ENCODE measurements around the gene VPS50. TPM values are rescaled to one million over a fixed set of nuclear protein-coding genes. Genes with fewer than 3 reads are reported as not detected.

The VPS50 gene
- total RNA-seq, 1 experiment from 2014 or later: 13.6 TPM

- Histone ChIP-seq H2BK120ac (ENCODE audit: low read depth, low read length, poor library complexity, severe bottlenecking) (no peak overlapping the region), H3K79me2 (ENCODE audit: insufficient read depth, low read length) (no peaks in the 10 kb centered on the region), H3K27ac (ENCODE audit: insufficient read length, low read depth, low read length) (no peak overlapping the region), H3K23me2 (ENCODE audit: insufficient read length, low read depth, low read length, poor library complexity, severe bottlenecking) (no peaks in the 10 kb centered on the region), H3K23ac (ENCODE audit: insufficient read length, low read depth, low read length) (no peak overlapping the region), H2BK12ac (ENCODE audit: insufficient read length, low read depth, low read length) (no peak overlapping the region), H3K4me1 (ENCODE audit: insufficient read depth, low read length) (no peaks in the 10 kb centered on the region), H2BK15ac (ENCODE audit: low read depth, low read length) (no peak overlapping the region), H4K91ac (ENCODE audit: insufficient read length, low read depth, low read length) (no peak overlapping the region), H3K4ac (ENCODE audit: low read depth, low read length) (no peak overlapping the region), H3T11ph (ENCODE audit: low read length) (no peak overlapping the region), H4K5ac (ENCODE audit: insufficient read length, low read depth, low read length) (no peak overlapping the region), H3K14ac (ENCODE audit: insufficient read depth, low read length) (no peak overlapping the region), H2BK5ac (ENCODE audit: insufficient read length, low read length) (no peak overlapping the region), H2AFZ (ENCODE audit: low read length) (no peak overlapping the region), H2AK5ac (ENCODE audit: insufficient read length, low read length) (no peak overlapping the region), H3K9ac (ENCODE audit: extremely low read depth, insufficient read length, low read length) (no peak overlapping the region), H4K8ac (replicated peaks; ENCODE audit: insufficient read length, low read depth, low read length) (no peak overlapping the region), H2BK20ac (ENCODE audit: low read depth, low read length, poor library complexity, severe bottlenecking) (no peak overlapping the region), H3K27me3 (ENCODE audit: insufficient read depth, low read length) (no peaks in the 10 kb centered on the region), H3K4me2 (ENCODE audit: insufficient read depth, insufficient read length, low read length) (no peak overlapping the region), H3K56ac (ENCODE audit: insufficient read length, low read depth, low read length) (no peak overlapping the region), H3K79me1 (ENCODE audit: insufficient read depth, low read depth, low read length, poor library complexity, severe bottlenecking) (no peaks in the 10 kb centered on the region), H3K18ac (ENCODE audit: insufficient read length, low read depth, low read length) (no peak overlapping the region), H3K9me3 (ENCODE audit: control insufficient read depth, low read depth, low read length) (no peaks in the 10 kb centered on the region), H4K20me1 (ENCODE audit: control insufficient read depth, insufficient read depth, insufficient read length) (no peaks in the 10 kb centered on the region)
- Mint-ChIP-seq H3K36me3 (ENCODE audit: insufficient read depth in 1 of 3, low read depth in 3 of 3) (no peaks in the 10 kb centered on the region; a peak in 1 of 7 replicates), H3K4me1 (peaks cover 7 to 10% of the 10 kb centered on the region in 2 experiments), H3K27ac (no peak overlapping the region), H3K27me3 (ENCODE audit: low read depth) (no peaks in the 10 kb centered on the region), H3K4me3 (no peak overlapping the region), H3K9me3 (no peaks in the 10 kb centered on the region)
- no peak for TF ChIP-seq CTCF (conservative IDR thresholded peaks at IDR 0.05)
- WGBS (ENCODE audit: extremely low coverage, insufficient read length, low lambda C conversion rate): no CpG with 5 or more reads among the region's 4 CpGs
- no peak for DNase-seq
These were observed 122.6 kb downstream of the VPS50 start for GRCh38 chr7:93354815-93355214.
